CD4-positive, alpha-beta memory T cell (primary cell): ENCODE results near the gene FAM13B. TPM values are rescaled to one million over a fixed set of nuclear protein-coding genes. Genes with fewer than 3 reads are reported as not detected.

Experiments
- CTCF ChIA-PET: fragments of 350-600 bp; sonication (Branson Sonifier 250); formaldehyde crosslinking; loops from one replicate; lab custom pipeline; 2021; ENCODE audit warnings: inconsistent platforms; ENCODE audit not compliant: partially characterized antibody; lab: Charles Lee
- POLR2A ChIA-PET: fragments of 350-600 bp; sonication (Branson Sonifier 250); formaldehyde crosslinking; loops from one replicate; lab custom pipeline; 2021; ENCODE audit not compliant: partially characterized antibody; lab: Charles Lee
- DNase-seq, 5 donors: peaks; one replicate each; pipeline versions ENCODE4 v3.0.0 to v3.0.0-alpha.2; 2020 to 2022; ENCODE audit warnings: mixed read lengths in 1 of 5
- H3K27ac ChIP-seq: one replicate; pipeline ENCODE4 v1.7.0; 2013; ENCODE audit warnings: low read depth, low read length
- H3K27me3 ChIP-seq: 2 replicates; pipeline ENCODE4 v1.7.0; 2013; ENCODE audit warnings: mild to moderate bottlenecking, low read length, moderate library complexity; ENCODE audit not compliant: insufficient read depth
- H3K36me3 ChIP-seq: 2 replicates; pipeline ENCODE4 v1.7.0; 2013; ENCODE audit warnings: mild to moderate bottlenecking, low read length, moderate library complexity; ENCODE audit not compliant: insufficient read depth
- H3K4me1 ChIP-seq: 2 replicates; pipeline ENCODE4 v1.7.0; 2013; ENCODE audit warnings: mild to moderate bottlenecking, low read length, moderate library complexity; ENCODE audit not compliant: insufficient read depth
- H3K4me3 ChIP-seq, 2 donors: one replicate each; pipeline ENCODE4 v1.7.0; 2013; ENCODE audit warnings: low read length in 2 of 2, mild to moderate bottlenecking in 1 of 2
- H3K9me3 ChIP-seq, 2 donors: one replicate each; pipeline ENCODE4 v1.7.0; 2013; ENCODE audit warnings: low read length in 2 of 2, control low read depth in 1 of 2; ENCODE audit not compliant: control insufficient read depth in 1 of 2
- H3K27ac Mint-ChIP-seq, 7 donors: one replicate each; pipeline ENCODE4 v1.8.0; 2020 to 2021; ENCODE audit warnings: mixed read lengths in 7 of 7, mild to moderate bottlenecking in 6 of 7, inconsistent platforms in 3 of 7, moderate library complexity in 3 of 7
- H3K27me3 Mint-ChIP-seq, 2 donors: one replicate each; pipeline ENCODE4 v1.8.0; 2020 to 2021; ENCODE audit warnings: mixed read lengths in 2 of 2
- H3K36me3 Mint-ChIP-seq, 2 donors: one replicate each; pipeline ENCODE4 v1.8.0; 2020 to 2021; ENCODE audit warnings: mixed read lengths in 2 of 2, inconsistent platforms in 1 of 2, mild to moderate bottlenecking in 1 of 2
- H3K4me1 Mint-ChIP-seq, 4 donors: one replicate each; pipeline ENCODE4 v1.8.0; 2020 to 2021; ENCODE audit warnings: mixed read lengths in 4 of 4, mild to moderate bottlenecking in 1 of 4
- H3K4me3 Mint-ChIP-seq, 8 donors: one replicate each; pipeline ENCODE4 v1.8.0; 2020 to 2021; ENCODE audit warnings: mixed read lengths in 8 of 8, mild to moderate bottlenecking in 7 of 8, moderate library complexity in 6 of 8, inconsistent platforms in 3 of 8
- H3K9me3 Mint-ChIP-seq, 8 donors: one replicate each; pipeline ENCODE4 v1.8.0; 2020 to 2021; ENCODE audit warnings: mixed read lengths in 8 of 8, mild to moderate bottlenecking in 5 of 8, inconsistent platforms in 3 of 8, moderate library complexity in 1 of 8
- intact Hi-C: fragments of 100-400 bp; cut with micrococcal nuclease; formaldehyde crosslinking; loops from one replicate; pipeline ENCODE4 v1.15.1; 2023
- polyA plus RNA-seq, 2 donors: library from polyadenylated mRNA; unstranded; fragments of 300-500 nt; fragmentation: Illumina TruSeq; gene quantifications; one replicate each; pipeline ENCODE4 v1.2.3, GENCODE V29; 2021
- total RNA-seq, 2 experiments: library from RNA; stranded (reverse); gene quantifications; one replicate each; pipeline ENCODE4 v1.2.3, GENCODE V29; 2021

FAM13B gene
- total and polyA plus RNA-seq, 4 experiments from 2014 or later: 14.4 to 66.6 (median 45.5) TPM

DNA sequence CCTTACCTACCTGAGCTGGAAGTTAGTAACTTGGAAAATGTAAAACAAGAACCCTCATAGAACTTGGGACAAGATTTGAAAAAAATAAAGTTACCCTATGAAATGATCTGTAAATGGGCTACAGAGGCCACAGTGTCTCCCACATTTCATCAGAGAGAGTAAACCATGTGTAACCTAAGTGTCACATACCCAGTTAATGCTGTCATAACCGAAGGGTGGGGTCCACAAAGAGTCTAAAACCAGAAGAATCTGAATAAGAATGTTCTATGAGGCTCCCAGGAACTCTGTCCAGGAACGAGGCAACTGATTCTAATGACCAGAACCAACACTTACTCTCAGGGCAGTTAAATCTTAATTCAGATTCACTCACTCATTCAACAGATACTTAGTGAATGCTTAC is 1.0 kb upstream of the FAM13B start:
- Mint-ChIP-seq H3K9me3 (no peaks in the 10 kb centered on the region), H3K27me3 (no peaks in the 10 kb centered on the region), H3K27ac (peak overlapping the region; percentile 99 to 100 (median 99)), H3K4me1 (peaks cover 33 to 57% (median 43%) of the 10 kb centered on the region in 4 donors), H3K36me3 (peaks cover 0 to 11% of the 10 kb centered on the region in 2 donors), H3K4me3 (peak overlapping the region; percentile 95 to 100 (median 100))
- Histone ChIP-seq H3K27ac (peak overlapping the region; percentile 98), H3K4me1 (peaks cover 39% of the 10 kb centered on the region), H3K27me3 (no peaks in the 10 kb centered on the region), H3K36me3 (no peaks in the 10 kb centered on the region), H3K9me3 (no peaks in the 10 kb centered on the region), H3K4me3 (no peak overlapping the region)
- ChIA-PET POLR2A (interaction anchor here (1.5 to 2.8 kb wide), 2 partner anchors 279 to 431 kb away, joined by 4 to 13 read pairs; partner anchors contain the start of genes EGR1 and HNRNPA0), CTCF (interaction anchor here (1.3 to 8.1 kb wide), 5 partner anchors 10 to 100 kb away, joined by 4 to 136 read pairs (median 9); no protein-coding TSS in a partner anchor)
- no peak for DNase-seq
- intact Hi-C loops: loop anchor here (5.0 to 10.0 kb wide), 2 partner anchors 318 to 541 kb away; partner anchors contain the start of genes HSPA9 and KDM3B

GRCh38 chr5:138033386-138033808 is 518 bp upstream of the FAM13B start:
- POLR2A ChIA-PET: interaction anchor here (1.5 to 2.8 kb wide), 2 partner anchors 279 to 432 kb away, joined by 4 to 13 read pairs; partner anchors contain the start of genes EGR1 and HNRNPA0
- no peaks in the 10 kb centered on the region for H3K27me3 Mint-ChIP-seq
- peak overlapping the region; percentile 95 to 100 (median 100) for H3K4me3 Mint-ChIP-seq
- no peaks in the 10 kb centered on the region for H3K9me3 Mint-ChIP-seq
- peak overlapping the region; percentile 98 for H3K27ac ChIP-seq
- peaks cover 44% of the 10 kb centered on the region for H3K4me1 ChIP-seq
- H3K36me3 Mint-ChIP-seq: peaks cover 0 to 13% of the 10 kb centered on the region in 2 donors
- peak overlapping the region; percentile 63 to 83 for H3K4me3 ChIP-seq
- no peaks in the 10 kb centered on the region for H3K36me3 ChIP-seq
- intact Hi-C loops: loop anchor here (5.0 to 10.0 kb wide), 2 partner anchors 319 to 541 kb away; partner anchors contain the start of genes HSPA9 and KDM3B
- DNase-seq: peak in 3 of 5 donors; percentile 0 to 21 (median 3)
- CTCF ChIA-PET: interaction anchor here (1.3 to 8.1 kb wide), 5 partner anchors 11 to 100 kb away, joined by 4 to 136 read pairs (median 9); no protein-coding TSS in a partner anchor
- no peaks in the 10 kb centered on the region for H3K27me3 ChIP-seq
- H3K27ac Mint-ChIP-seq: peak overlapping the region; percentile 99 to 100 (median 99)
- H3K4me1 Mint-ChIP-seq: peaks cover 34 to 62% (median 46%) of the 10 kb centered on the region in 4 donors
- H3K9me3 ChIP-seq: no peaks in the 10 kb centered on the region

DNA sequence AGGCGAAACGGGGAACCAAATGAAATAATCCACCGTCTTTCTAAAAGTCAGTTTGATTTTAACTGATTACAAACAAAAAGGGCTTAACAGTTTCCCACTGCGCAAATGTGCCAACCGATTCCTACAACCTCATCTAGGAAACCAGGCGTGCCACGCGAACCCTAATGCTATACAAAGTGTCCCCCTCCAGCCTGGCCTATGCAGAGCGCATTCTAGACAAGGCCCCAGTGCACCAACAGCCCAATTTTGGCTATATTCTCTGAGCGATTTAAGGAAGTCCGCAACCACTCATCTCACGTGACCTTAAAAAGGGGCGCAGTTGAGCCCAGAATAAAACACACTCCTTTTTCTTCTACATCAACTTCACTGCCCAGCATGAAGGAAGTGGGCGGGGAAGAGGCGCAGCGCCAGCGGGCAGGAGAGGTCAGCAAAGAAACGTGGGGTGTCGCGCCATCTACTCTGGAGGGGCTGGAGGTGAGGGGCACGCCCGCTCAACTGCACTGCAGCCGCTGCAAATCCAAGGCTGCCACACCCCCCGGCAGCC is 779 bp downstream of the FAM13B start:
- Histone ChIP-seq H3K9me3 (no peaks in the 10 kb centered on the region), H3K4me1 (peaks cover 57% of the 10 kb centered on the region), H3K27me3 (no peaks in the 10 kb centered on the region), H3K4me3 (peak overlapping the region; percentile 68 to 83), H3K36me3 (no peaks in the 10 kb centered on the region), H3K27ac (peak overlapping the region; percentile 98)
- Mint-ChIP-seq H3K27me3 (no peaks in the 10 kb centered on the region), H3K36me3 (peaks cover 0 to 14% of the 10 kb centered on the region in 2 donors), H3K4me3 (peak overlapping the region; percentile 95 to 100 (median 100)), H3K4me1 (peaks cover 44 to 75% (median 58%) of the 10 kb centered on the region in 4 donors), H3K9me3 (no peaks in the 10 kb centered on the region), H3K27ac (peak overlapping the region; percentile 99 to 100 (median 99))
- POLR2A ChIA-PET: interaction anchor here (1.1 to 2.8 kb wide), 2 partner anchors 277 to 278 kb away, joined by 3 to 13 read pairs; partner anchors contain the start of gene HNRNPA0
- CTCF ChIA-PET: interaction anchor here (8.1 kb wide), 1 partner anchor 34 kb away, joined by 136 read pairs; no protein-coding TSS in a partner anchor
- intact Hi-C loops: loop anchor here (1.0 to 10.0 kb wide), 3 partner anchors 278 to 543 kb away; partner anchors contain the start of genes HNRNPA0, HSPA9 and KDM3B
- DNase-seq: peak in 1 of 5 donors; percentile 71

DNA sequence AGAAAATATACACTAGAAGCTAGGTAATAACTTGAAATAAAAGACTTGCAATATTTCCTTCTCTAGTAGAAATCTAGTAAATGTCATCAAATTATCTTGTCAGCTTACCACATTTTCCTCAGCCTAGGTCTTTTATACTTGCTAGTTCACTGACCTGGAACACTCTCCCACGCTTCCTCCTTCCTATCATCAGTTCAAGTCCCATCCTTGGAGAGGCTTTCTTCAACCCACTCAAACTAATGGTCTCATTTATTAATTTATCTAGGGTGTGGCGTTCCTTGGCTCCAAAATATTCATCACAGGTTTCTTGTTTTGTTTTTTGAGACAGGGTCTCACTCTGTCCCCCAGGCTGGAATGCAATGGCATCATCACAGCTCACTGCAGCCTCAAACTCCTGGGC is 2.9 kb downstream of the FAM13B start:
- peaks cover 51 to 87% (median 68%) of the 10 kb centered on the region in 4 donors for H3K4me1 Mint-ChIP-seq
- ChIA-PET CTCF (interaction anchor here (0.8 to 1.7 kb wide), 4 partner anchors 9 to 251 kb away, joined by 3 to 5 read pairs (median 4); no protein-coding TSS in a partner anchor), POLR2A (interaction anchor here (0.6 to 0.9 kb wide), 2 partner anchors 141 to 311 kb away, joined by 3 read pairs; partner anchors contain the start of gene PKD2L2)
- H3K27ac Mint-ChIP-seq: peak overlapping the region in 6 of 7 donors; percentile 49 to 99 (median 63)
- Histone ChIP-seq H3K27ac (peak overlapping the region; percentile 11), H3K4me3 (peak overlapping the region in 1 of 2 donors; percentile 1), H3K9me3 (no peaks in the 10 kb centered on the region), H3K27me3 (no peaks in the 10 kb centered on the region), H3K4me1 (peaks cover 74% of the 10 kb centered on the region), H3K36me3 (no peaks in the 10 kb centered on the region)
- peaks cover 0 to 13% of the 10 kb centered on the region in 2 donors for H3K36me3 Mint-ChIP-seq
- DNase-seq: no peak
- peak overlapping the region in 7 of 8 donors; percentile 42 to 100 (median 53) for H3K4me3 Mint-ChIP-seq
- H3K27me3 Mint-ChIP-seq: no peaks in the 10 kb centered on the region
- no peaks in the 10 kb centered on the region for H3K9me3 Mint-ChIP-seq
- intact Hi-C loops: loop anchor here (5.0 to 10.0 kb wide), 2 partner anchors 322 to 545 kb away; partner anchors contain the start of genes HSPA9 and KDM3B

DNA sequence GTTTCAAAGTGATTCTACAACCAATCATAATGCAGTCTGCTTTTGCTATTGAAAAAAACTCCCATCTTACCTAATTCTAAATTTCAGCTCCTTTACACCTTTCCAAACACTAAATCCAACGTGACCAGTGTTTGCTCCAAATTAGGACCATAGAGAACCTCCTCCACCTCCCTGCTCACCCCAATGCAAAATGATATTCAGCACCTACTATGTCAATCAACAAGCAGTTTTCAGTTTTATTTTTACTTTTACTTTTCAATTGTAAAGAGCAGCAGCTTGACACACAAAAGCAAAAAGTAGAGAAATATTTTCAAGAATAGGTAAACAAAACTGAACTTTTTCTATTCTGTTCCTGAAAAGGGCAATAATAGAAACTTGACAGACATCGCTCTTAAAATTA is 3.4 kb downstream of the FAM13B start:
- peaks cover 55 to 91% (median 72%) of the 10 kb centered on the region in 4 donors for H3K4me1 Mint-ChIP-seq
- H3K9me3 Mint-ChIP-seq: no peaks in the 10 kb centered on the region
- POLR2A ChIA-PET: no interaction called here
- Histone ChIP-seq H3K4me1 (peaks cover 78% of the 10 kb centered on the region), H3K36me3 (no peaks in the 10 kb centered on the region), H3K4me3 (peak overlapping the region in 1 of 2 donors; percentile 1), H3K9me3 (no peaks in the 10 kb centered on the region), H3K27me3 (no peaks in the 10 kb centered on the region), H3K27ac (no peak overlapping the region)
- H3K36me3 Mint-ChIP-seq: peaks cover 0 to 13% of the 10 kb centered on the region in 2 donors
- CTCF ChIA-PET: interaction anchor here (1.0 to 1.3 kb wide), 2 partner anchors 9 to 250 kb away, joined by 3 to 4 read pairs; no protein-coding TSS in a partner anchor
- H3K4me3 Mint-ChIP-seq: peak overlapping the region in 7 of 8 donors; percentile 43 to 100 (median 53)
- DNase-seq: no peak
- H3K27me3 Mint-ChIP-seq: no peaks in the 10 kb centered on the region
- intact Hi-C loops: no loop called here
- H3K27ac Mint-ChIP-seq: peak overlapping the region; percentile 28 to 99 (median 84)

DNA sequence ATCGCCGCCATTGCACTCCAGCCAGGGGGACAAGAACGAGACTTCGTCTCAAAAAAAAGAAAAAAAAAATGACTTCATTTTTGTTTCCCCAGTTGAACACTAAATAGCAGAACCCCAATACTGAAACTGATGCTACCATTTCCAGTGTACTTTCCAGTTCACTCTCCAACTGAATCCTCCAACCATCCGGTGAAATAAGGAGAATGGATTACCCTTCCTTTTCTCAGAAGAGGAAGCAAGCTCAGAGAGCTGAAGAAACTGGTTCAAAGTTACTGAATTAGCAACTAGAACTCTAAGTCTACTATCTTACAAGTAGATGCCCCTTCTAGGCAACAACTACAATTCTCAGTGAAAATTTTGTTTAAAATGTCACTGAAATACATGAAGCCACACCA is 3.9 kb downstream of the FAM13B start:
- no peak for DNase-seq
- Histone ChIP-seq H3K4me3 (peak overlapping the region in 1 of 2 donors; percentile 1), H3K27ac (no peak overlapping the region), H3K4me1 (peaks cover 82% of the 10 kb centered on the region), H3K27me3 (no peaks in the 10 kb centered on the region), H3K9me3 (no peaks in the 10 kb centered on the region), H3K36me3 (no peaks in the 10 kb centered on the region)
- ChIA-PET CTCF (no interaction called here), POLR2A (interaction anchor here (1.2 kb wide), 1 partner anchor 25 kb away, joined by 3 read pairs; no protein-coding TSS in a partner anchor)
- intact Hi-C loops: no loop called here
- Mint-ChIP-seq H3K9me3 (no peaks in the 10 kb centered on the region), H3K4me3 (peak overlapping the region in 4 of 8 donors; percentile 2 to 100 (median 60)), H3K36me3 (peaks cover 0 to 13% of the 10 kb centered on the region in 2 donors), H3K27me3 (no peaks in the 10 kb centered on the region), H3K27ac (peak overlapping the region in 4 of 7 donors; percentile 19 to 99 (median 44)), H3K4me1 (peaks cover 60 to 92% (median 75%) of the 10 kb centered on the region in 4 donors)
